ENCODE data around the gene ATRAID.

GRCh38 chr2:27198627-27199026, 13.2 kb upstream of the ATRAID start:
- TF ChIP-seq POLR2A (IDR thresholded peaks at IDR 0.05) (no peak), CTCF (IDR thresholded peaks at IDR 0.05) (no peak)
